HL-60 (cell line): Measurements from ENCODE around the gene FCMR.
"Not testable (repeated sequence)": the region's sequence is repeated elsewhere in the genome, so short reads cannot be mapped to it uniquely, and the experiment has no call there.

ENCODE experiments used
- DNase-seq, 2 experiments: peaks; one replicate each; pipeline ENCODE4 v3.0.0-alpha.2; 2010 to 2020; ENCODE audit warnings: low read depth in 1 of 2, low spot score in 1 of 2
- H3K27ac ChIP-seq: fragments of 250-450 bp; sonication (Bioruptor Pico); replicated peaks from 2 replicates; pipeline ENCODE4 v1.5.1; 2020; ENCODE audit warnings: mild to moderate bottlenecking, moderate library complexity
- H3K27me3 ChIP-seq: fragments of 250-450 bp; sonication (Bioruptor Pico); 2 replicates; pipeline ENCODE4 v1.5.1; 2021; ENCODE audit warnings: mild to moderate bottlenecking, moderate library complexity; ENCODE audit not compliant: insufficient read depth, poor library complexity, severe bottlenecking
- H3K4me3 ChIP-seq: replicated peaks from 2 replicates; pipeline ENCODE4 v1.5.1; 2011; ENCODE audit warnings: mild to moderate bottlenecking, control low read depth, low read length; ENCODE audit not compliant: insufficient read depth
- CTCF ChIP-seq: IDR thresholded peaks from one replicate; pipeline ENCODE4 v1.5.1; 2011; ENCODE audit warnings: low read length, control low read depth, inconsistent platforms; ENCODE audit not compliant: insufficient read depth
- GABPA ChIP-seq: IDR thresholded peaks from 2 replicates; pipeline ENCODE4 v1.6.1; 2012; ENCODE audit warnings: low read depth
- POLR2AphosphoS5 ChIP-seq: IDR thresholded peaks from 2 replicates; pipeline ENCODE4 v1.6.1; 2012; ENCODE audit warnings: low read depth
- SPI1 ChIP-seq: IDR thresholded peaks from 2 replicates; pipeline ENCODE4 v1.6.1; 2012; ENCODE audit warnings: low read depth, mild to moderate bottlenecking, borderline replicate concordance
- TF ChIP-seq, protein P1 (sequence below): IDR thresholded peaks from 2 replicates; pipeline ENCODE4 v1.6.1; 2012; ENCODE audit warnings: low read depth; ENCODE audit not compliant: insufficient replicate concordance

Gene FCMR

DNA sequence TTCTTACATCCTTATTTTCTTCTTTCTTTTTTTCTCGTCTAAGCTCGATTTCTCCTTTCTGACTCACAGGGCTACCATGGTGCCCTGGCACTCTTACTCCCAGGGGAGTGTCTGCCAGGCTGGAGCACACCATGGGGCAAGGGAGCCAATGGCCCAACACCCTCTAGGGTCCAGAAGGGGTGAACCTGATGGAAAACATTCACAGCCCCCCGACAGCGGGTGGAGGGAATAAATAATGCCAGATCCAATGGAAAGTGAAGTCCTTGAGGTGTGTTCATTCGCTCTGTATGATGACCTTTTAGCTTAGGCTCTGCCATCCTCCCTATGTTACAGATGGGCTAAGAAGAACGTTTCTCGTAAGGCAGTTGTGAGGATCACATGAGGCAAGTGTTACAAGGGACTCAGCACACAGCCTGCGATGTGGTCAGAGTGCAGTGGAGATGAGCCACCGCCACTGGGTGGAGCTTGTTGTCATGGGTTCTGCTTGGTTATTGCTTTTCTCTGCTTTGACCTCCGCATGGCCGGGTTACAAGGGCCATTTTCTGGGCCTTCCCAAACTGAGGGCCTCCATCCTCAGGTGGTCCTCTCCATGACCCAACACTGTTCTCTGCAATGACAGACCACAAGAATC lies 3.5 kb upstream of the FCMR start:
- H3K4me3 ChIP-seq = no peak overlapping the region
- peak in 1 of 2 experiments; percentile 86 for DNase-seq
- H3K27me3 ChIP-seq = no peaks in the 10 kb centered on the region
- TF ChIP-seq CTCF (no peak), GABPA (no peak), SPI1 (no peak), POLR2AphosphoS5 (no peak)
- TF ChIP-seq, protein P1, sequence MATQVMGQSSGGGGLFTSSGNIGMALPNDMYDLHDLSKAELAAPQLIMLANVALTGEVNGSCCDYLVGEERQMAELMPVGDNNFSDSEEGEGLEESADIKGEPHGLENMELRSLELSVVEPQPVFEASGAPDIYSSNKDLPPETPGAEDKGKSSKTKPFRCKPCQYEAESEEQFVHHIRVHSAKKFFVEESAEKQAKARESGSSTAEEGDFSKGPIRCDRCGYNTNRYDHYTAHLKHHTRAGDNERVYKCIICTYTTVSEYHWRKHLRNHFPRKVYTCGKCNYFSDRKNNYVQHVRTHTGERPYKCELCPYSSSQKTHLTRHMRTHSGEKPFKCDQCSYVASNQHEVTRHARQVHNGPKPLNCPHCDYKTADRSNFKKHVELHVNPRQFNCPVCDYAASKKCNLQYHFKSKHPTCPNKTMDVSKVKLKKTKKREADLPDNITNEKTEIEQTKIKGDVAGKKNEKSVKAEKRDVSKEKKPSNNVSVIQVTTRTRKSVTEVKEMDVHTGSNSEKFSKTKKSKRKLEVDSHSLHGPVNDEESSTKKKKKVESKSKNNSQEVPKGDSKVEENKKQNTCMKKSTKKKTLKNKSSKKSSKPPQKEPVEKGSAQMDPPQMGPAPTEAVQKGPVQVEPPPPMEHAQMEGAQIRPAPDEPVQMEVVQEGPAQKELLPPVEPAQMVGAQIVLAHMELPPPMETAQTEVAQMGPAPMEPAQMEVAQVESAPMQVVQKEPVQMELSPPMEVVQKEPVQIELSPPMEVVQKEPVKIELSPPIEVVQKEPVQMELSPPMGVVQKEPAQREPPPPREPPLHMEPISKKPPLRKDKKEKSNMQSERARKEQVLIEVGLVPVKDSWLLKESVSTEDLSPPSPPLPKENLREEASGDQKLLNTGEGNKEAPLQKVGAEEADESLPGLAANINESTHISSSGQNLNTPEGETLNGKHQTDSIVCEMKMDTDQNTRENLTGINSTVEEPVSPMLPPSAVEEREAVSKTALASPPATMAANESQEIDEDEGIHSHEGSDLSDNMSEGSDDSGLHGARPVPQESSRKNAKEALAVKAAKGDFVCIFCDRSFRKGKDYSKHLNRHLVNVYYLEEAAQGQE = no peak
- peak overlapping the region; percentile 44 for H3K27ac ChIP-seq

GRCh38 chr1:206924592-206925105 lies 2.9 kb upstream of the FCMR start:
- TF ChIP-seq SPI1 (no peak), POLR2AphosphoS5 (no peak), CTCF (no peak), GABPA (no peak)
- H3K27me3 ChIP-seq = no peaks in the 10 kb centered on the region
- H3K27ac ChIP-seq = peak overlapping the region; percentile 34
- H3K4me3 ChIP-seq = no peak overlapping the region
- DNase-seq = no peak

DNA sequence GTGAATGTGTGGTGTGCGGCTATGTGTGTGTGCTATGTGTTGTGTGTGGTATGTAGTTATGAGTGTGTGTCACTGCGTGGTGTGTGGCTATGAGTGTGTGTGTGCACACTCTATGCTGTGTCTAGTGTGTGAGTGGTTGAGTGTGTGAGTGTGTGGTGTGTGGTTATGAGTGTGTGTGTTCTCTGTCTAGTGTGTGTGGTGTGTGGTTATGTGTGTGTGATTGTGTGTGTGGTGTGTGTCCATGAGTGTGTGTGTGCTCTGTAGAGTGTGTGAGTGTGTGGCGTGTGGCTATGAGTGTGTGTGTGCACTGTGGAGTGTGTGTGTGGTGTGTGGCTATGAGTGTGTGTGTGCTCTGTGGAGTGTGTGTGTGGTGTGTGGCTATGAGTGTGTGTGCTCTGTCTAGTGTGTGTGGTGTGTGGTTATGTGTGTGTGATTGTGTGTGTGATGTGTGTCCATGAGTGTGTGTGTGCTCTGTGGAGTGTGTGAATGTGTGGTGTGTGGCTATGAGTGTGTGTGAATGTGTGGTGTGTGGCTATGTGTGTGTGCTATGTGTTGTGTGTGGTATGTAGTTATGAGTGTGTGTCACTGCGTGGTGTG lies 2.3 kb upstream of the FCMR start:
- not testable (repeated sequence) for H3K27me3 ChIP-seq, DNase-seq, H3K4me3 ChIP-seq, H3K27ac ChIP-seq

GRCh38 chr1:206923009-206923960 lies 1.5 kb upstream of the FCMR start:
- Histone ChIP-seq H3K4me3 (no peak overlapping the region), H3K27me3 (no peaks in the 10 kb centered on the region), H3K27ac (peak overlapping the region; percentile 65)
- TF ChIP-seq POLR2AphosphoS5 (peak; percentile 79), SPI1 (no peak; the same call in 1 of the 2 replicates), GABPA (no peak), CTCF (no peak)
- TF ChIP-seq, protein P1 = no peak
- DNase-seq = peak in 1 of 2 experiments; percentile 70
